Measurements from ENCODE around the gene PLPPR4.

DNA sequence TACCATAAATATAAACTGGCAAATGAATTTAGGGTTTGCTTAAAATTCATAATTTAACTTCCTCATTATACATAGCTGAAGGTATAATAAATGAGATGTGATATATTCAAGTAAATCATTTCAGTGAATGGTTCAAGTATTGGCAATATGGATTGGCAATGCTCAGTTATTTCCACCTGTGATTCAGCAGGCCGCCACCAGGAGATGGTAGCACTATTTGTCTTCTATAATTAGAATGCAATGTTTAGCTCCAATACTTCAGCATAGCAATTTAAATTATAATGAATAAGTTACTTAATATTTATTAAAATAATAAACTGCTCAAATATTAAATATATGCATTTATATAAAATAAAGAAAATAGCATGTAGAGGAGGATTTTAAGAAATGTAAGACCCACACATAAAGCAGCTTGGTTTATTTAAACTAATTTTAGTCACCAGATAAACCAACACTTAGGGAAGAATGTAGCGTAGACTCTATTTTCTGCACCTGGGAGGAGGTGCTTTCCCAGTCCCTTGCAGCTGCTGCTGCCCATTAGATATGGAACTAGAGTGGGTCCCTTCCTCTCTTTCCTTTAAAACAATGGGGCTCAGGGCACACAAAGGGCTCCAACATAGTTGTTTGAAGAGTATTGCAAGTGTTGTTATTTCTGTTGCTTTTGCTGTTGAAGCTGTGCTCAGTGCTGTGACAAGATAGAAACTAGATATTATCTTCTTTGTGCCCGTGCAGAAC is 62.1 kb downstream of the PLPPR4 start:
- TF ChIP-seq, protein P1, sequence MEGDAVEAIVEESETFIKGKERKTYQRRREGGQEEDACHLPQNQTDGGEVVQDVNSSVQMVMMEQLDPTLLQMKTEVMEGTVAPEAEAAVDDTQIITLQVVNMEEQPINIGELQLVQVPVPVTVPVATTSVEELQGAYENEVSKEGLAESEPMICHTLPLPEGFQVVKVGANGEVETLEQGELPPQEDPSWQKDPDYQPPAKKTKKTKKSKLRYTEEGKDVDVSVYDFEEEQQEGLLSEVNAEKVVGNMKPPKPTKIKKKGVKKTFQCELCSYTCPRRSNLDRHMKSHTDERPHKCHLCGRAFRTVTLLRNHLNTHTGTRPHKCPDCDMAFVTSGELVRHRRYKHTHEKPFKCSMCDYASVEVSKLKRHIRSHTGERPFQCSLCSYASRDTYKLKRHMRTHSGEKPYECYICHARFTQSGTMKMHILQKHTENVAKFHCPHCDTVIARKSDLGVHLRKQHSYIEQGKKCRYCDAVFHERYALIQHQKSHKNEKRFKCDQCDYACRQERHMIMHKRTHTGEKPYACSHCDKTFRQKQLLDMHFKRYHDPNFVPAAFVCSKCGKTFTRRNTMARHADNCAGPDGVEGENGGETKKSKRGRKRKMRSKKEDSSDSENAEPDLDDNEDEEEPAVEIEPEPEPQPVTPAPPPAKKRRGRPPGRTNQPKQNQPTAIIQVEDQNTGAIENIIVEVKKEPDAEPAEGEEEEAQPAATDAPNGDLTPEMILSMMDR (IDR thresholded peaks at IDR 0.05) = no peak
- no peak for TF ChIP-seq EZH2 (IDR thresholded peaks at IDR 0.05; ENCODE audit: borderline replicate concordance, insufficient read depth, low read depth, low read length, poor library complexity, severe bottlenecking)

Measured in B cell (primary cell).